ENCODE measurements around the gene MSRB1.

DNA sequence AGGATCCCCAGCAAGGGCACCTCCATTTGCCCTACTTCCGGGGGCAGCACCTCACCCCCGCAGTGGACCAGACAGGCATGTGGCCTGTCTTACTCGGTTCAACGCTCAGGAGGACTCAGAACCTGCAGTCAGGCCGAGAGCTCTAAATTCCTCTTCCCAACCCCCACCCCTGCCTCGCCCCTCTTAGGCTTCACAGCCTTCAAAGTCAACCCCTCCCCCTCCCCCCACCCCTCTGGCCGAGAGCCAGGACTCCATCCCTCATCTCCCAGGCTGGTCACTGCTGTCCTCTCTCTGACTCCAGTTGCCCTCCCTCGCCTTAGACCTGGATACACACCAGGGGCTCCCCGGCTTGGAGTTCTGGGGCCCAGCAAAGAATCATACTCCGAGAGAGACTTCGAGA lies 16.7 kb downstream of the MSRB1 start:
- TF ChIP-seq, protein P1, sequence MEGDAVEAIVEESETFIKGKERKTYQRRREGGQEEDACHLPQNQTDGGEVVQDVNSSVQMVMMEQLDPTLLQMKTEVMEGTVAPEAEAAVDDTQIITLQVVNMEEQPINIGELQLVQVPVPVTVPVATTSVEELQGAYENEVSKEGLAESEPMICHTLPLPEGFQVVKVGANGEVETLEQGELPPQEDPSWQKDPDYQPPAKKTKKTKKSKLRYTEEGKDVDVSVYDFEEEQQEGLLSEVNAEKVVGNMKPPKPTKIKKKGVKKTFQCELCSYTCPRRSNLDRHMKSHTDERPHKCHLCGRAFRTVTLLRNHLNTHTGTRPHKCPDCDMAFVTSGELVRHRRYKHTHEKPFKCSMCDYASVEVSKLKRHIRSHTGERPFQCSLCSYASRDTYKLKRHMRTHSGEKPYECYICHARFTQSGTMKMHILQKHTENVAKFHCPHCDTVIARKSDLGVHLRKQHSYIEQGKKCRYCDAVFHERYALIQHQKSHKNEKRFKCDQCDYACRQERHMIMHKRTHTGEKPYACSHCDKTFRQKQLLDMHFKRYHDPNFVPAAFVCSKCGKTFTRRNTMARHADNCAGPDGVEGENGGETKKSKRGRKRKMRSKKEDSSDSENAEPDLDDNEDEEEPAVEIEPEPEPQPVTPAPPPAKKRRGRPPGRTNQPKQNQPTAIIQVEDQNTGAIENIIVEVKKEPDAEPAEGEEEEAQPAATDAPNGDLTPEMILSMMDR (IDR thresholded peaks at IDR 0.05): no peak
- TF ChIP-seq POLR2AphosphoS5 (IDR thresholded peaks at IDR 0.05) (no peak), EP300 (IDR thresholded peaks at IDR 0.05) (no peak), POLR2A (IDR thresholded peaks at IDR 0.05) (no peak)

Measured in stomach (tissue), 4 donors.